ENCODE data around the gene NTM.

NTM gene

DNA sequence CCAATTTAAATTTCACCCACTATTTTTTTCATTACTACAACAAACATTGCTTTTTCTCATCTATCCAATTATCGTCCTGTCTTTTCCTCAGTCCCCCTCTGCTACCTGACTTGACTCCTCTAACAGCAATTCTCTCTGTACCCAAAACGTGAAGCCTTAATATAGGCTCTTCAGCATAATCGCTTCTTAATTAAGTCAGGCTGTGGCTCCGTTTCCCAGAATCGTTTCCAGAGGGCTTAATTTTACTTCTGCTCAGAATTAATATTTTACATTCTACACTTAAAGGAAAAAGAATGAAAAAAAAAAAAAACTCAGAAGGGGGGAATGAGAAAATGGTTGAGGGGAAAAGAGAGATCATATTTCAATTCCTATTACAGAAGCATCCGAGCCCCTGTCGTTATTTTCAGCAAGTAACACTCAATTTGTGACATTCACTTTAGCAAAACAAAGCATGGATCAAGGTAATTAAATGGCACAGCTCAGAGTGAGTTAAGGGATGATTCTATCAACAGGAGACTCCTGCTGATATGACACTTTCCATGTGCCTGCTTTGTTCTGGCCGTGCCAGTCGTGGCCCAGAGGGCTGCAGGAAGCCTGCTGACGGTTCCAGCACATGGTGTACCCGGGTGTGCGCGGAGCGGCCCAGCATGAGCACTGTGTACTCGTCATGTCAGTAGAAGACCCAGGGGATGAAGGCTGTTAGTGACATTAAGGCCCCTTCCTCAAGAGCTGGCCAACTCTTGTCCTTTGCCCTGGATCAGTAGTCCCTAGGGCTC lies 272.5 kb downstream of the NTM start:
- no peak overlapping the region for H3K4me3 ChIP-seq (ENCODE audit: low read depth, low read length)
- TF ChIP-seq, protein P1, sequence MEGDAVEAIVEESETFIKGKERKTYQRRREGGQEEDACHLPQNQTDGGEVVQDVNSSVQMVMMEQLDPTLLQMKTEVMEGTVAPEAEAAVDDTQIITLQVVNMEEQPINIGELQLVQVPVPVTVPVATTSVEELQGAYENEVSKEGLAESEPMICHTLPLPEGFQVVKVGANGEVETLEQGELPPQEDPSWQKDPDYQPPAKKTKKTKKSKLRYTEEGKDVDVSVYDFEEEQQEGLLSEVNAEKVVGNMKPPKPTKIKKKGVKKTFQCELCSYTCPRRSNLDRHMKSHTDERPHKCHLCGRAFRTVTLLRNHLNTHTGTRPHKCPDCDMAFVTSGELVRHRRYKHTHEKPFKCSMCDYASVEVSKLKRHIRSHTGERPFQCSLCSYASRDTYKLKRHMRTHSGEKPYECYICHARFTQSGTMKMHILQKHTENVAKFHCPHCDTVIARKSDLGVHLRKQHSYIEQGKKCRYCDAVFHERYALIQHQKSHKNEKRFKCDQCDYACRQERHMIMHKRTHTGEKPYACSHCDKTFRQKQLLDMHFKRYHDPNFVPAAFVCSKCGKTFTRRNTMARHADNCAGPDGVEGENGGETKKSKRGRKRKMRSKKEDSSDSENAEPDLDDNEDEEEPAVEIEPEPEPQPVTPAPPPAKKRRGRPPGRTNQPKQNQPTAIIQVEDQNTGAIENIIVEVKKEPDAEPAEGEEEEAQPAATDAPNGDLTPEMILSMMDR (IDR thresholded peaks at IDR 0.05; ENCODE audit: low read depth, low read length), result no peak

DNA sequence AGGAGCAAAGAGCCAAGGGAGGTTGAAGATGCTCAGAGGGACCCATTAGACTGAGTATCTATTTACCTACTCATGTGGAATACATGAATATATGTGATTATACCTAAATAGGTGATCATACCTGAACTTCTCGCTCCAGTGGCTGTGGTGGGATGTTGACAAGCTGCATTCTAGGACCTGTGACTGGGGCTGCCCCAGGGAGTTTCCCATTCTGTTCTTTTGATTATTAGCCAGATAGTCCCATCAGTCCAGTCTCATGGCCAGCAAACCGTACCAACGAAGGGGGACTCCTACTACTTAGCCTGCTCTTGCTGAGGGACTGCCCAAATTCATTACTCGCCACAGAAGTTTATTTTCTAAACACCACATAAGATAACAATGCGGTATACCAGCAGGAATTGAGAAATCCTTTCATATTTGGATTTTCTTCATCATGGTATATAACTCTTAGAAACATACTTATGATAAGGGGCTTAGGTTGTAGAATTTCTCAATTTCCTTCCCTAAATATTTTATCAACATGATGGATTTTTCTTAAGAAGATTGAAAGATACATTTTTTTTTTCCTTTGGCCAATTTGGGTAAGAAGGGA lies 273.9 kb downstream of the NTM start:
- TF ChIP-seq, protein P1 (IDR thresholded peaks at IDR 0.05; ENCODE audit: low read depth, low read length), result no peak
- H3K4me3 ChIP-seq (ENCODE audit: low read depth, low read length), result no peak overlapping the region

DNA sequence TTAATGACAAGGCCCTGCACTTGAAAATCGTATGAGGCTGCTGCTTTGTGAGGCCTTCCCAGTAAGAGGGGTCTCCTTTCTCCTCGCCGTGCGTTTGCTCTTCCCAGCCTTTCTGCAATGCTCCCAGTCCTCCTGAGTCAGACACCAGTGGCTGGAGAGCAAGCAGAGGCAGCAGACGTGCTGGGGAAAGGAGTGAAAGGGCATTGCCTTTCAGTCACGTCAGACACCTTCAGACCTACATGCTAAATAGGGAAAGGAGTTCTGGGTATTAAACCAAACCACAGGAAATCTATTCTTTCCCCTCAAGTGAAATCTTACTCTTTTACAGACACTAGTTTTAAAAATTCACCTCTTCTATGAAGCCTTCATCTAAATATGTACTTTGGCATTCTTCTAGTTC lies 274.8 kb downstream of the NTM start:
- TF ChIP-seq, protein P1 (IDR thresholded peaks at IDR 0.05; ENCODE audit: low read depth, low read length), result no peak
- H3K4me3 ChIP-seq (ENCODE audit: low read depth, low read length), result no peak overlapping the region

DNA sequence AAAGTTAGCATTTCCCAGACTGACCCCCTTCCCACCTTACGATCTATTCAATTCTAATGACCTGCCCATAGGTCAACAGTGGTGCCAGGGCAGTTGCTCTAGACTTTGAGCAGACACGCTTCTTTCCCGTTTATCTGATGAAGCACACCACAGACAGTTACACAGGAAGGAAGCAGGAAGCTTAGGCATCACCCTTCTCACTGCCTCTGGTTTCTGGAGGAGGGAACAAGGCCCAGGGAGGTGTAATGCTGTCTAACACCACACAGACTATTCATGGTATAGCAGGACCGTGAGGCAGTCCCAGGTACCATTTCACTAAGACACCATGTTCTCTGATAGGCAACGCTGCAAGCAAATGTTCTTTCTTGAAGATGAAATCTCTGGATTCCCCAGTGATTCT lies 279.4 kb downstream of the NTM start:
- H3K4me3 ChIP-seq (ENCODE audit: low read depth, low read length), result no peak overlapping the region
- TF ChIP-seq, protein P1 (IDR thresholded peaks at IDR 0.05; ENCODE audit: low read depth, low read length), result no peak

- H3K4me3 ChIP-seq (ENCODE audit: low read depth, low read length), result no peak overlapping the region
- TF ChIP-seq, protein P1 (IDR thresholded peaks at IDR 0.05; ENCODE audit: low read depth, low read length), result no peak
These were observed 281.8 kb downstream of the NTM start for GRCh38 chr11:131652231-131652630.

DNA sequence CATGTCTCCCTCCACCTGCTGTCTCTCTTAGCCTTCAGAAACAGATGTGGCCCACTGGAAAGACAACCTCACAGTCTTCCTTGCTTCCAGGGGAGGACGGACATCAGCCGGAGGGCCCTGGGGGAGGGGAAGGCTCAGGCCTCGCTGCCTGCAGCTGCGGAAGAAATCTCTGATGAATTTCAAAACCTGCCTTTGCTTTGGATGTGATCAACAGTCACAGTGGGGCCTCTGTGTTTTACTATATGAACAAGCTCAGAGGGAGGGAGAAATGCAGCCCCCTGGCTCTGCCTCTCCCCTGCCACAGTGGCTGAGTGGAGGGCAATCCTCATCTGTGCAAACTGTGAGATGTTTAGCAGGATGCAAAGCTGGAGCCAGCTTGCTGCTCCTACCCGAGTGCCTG lies 282.8 kb downstream of the NTM start:
- no peak overlapping the region for H3K4me3 ChIP-seq (ENCODE audit: low read depth, low read length)
- TF ChIP-seq, protein P1 (IDR thresholded peaks at IDR 0.05; ENCODE audit: low read depth, low read length), result no peak

DNA sequence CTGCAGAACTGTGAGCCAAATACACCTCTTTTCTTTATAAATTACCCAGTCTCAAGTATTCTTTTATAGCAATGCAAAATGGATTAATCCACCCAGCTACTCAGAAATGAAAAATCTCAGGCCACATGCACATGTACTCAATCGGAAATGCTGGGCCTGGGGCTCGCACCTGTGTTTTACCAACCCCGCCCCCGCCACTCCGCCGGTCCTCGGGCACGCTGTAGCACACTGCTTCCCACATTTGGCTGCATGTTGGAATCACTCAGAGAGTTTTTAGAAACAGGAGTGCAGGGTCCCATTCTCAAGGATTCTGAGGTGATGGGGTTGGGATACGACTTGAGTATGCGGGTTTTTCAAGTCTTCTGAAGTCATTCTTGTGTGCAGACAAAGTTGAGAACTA lies 284.4 kb downstream of the NTM start:
- TF ChIP-seq, protein P1 (IDR thresholded peaks at IDR 0.05; ENCODE audit: low read depth, low read length), result no peak
- H3K4me3 ChIP-seq (ENCODE audit: low read depth, low read length), result no peak overlapping the region
